Astrocyte (in vitro differentiated cells and primary cell): ENCODE data around the gene MBOAT2. TPM values are rescaled to one million over a fixed set of nuclear protein-coding genes. Genes with fewer than 3 reads are reported as not detected.
"Not testable (repeated sequence)": the region's sequence is repeated elsewhere in the genome, so short reads cannot be mapped to it uniquely, and the experiment has no call there.

ENCODE experiments used
- DNase-seq: peaks from one replicate; pipeline ENCODE4 v3.0.0-alpha.2; 2010; ENCODE audit warnings: low read depth
- FAIRE-seq: peaks from 2 replicates; lab custom pipeline; 2011; peaks lifted over from hg19 to GRCh38; lab: Jason Lieb, UNC
- H2AFZ ChIP-seq: 2 replicates; pipeline ENCODE4 v1.6.0; 2012; ENCODE audit warnings: low read depth, low read length, inconsistent platforms
- H3K27ac ChIP-seq: 2 replicates; pipeline ENCODE4 v1.5.1; 2011; ENCODE audit warnings: low read depth, low read length, inconsistent platforms
- H3K27me3 ChIP-seq: 2 replicates; pipeline ENCODE4 v1.6.0; 2011; ENCODE audit warnings: low read length, inconsistent platforms; ENCODE audit not compliant: insufficient read depth
- H3K36me3 ChIP-seq: 2 replicates; pipeline ENCODE4 v1.5.1; 2011; ENCODE audit warnings: low read length, inconsistent platforms; ENCODE audit not compliant: insufficient read depth
- H3K4me1 ChIP-seq: 2 replicates; pipeline ENCODE4 v1.5.1; 2011; ENCODE audit warnings: low read length, inconsistent platforms; ENCODE audit not compliant: insufficient read depth
- H3K4me2 ChIP-seq: 2 replicates; pipeline ENCODE4 v1.6.0; 2012; ENCODE audit warnings: low read length, inconsistent platforms
- H3K4me3 ChIP-seq: 2 replicates; pipeline ENCODE4 v1.5.1; 2011; ENCODE audit warnings: low read depth, mild to moderate bottlenecking, low read length, inconsistent platforms; ENCODE audit not compliant: insufficient read depth
- H3K79me2 ChIP-seq: 2 replicates; pipeline ENCODE4 v1.6.0; 2012; ENCODE audit warnings: mild to moderate bottlenecking, low read length, inconsistent platforms; ENCODE audit not compliant: insufficient read depth
- H3K9ac ChIP-seq: 2 replicates; pipeline ENCODE4 v1.6.0; 2012; ENCODE audit warnings: mild to moderate bottlenecking, low read length, inconsistent platforms
- H3K9me3 ChIP-seq: 2 replicates; pipeline ENCODE4 v1.5.1; 2012; ENCODE audit warnings: low read depth, mild to moderate bottlenecking, low read length, inconsistent platforms; ENCODE audit not compliant: insufficient read depth
- H4K20me1 ChIP-seq: 2 replicates; pipeline ENCODE4 v1.6.0; 2012; ENCODE audit warnings: low read length, inconsistent platforms; ENCODE audit not compliant: insufficient read depth
- H3K27ac Mint-ChIP-seq: one replicate; pipeline ENCODE4 v1.8.0; 2021; ENCODE audit warnings: mild to moderate bottlenecking, mixed read lengths; ENCODE audit not compliant: unreplicated experiment
- H3K27me3 Mint-ChIP-seq: one replicate; pipeline ENCODE4 v1.8.0; 2021; ENCODE audit warnings: low read depth, mixed read lengths; ENCODE audit not compliant: unreplicated experiment
- H3K36me3 Mint-ChIP-seq: one replicate; pipeline ENCODE4 v1.8.0; 2021; ENCODE audit warnings: low read depth, mixed read lengths; ENCODE audit not compliant: unreplicated experiment
- H3K4me1 Mint-ChIP-seq: one replicate; pipeline ENCODE4 v1.8.0; 2021; ENCODE audit warnings: low read depth, mixed read lengths; ENCODE audit not compliant: unreplicated experiment
- H3K4me3 Mint-ChIP-seq: one replicate; pipeline ENCODE4 v1.8.0; 2021; ENCODE audit warnings: mild to moderate bottlenecking, moderate library complexity, mixed read lengths; ENCODE audit not compliant: unreplicated experiment
- H3K9me3 Mint-ChIP-seq: one replicate; pipeline ENCODE4 v1.8.0; 2021; ENCODE audit warnings: mild to moderate bottlenecking, mixed read lengths; ENCODE audit not compliant: unreplicated experiment
- CTCF ChIP-seq: IDR thresholded peaks from 2 replicates; pipeline ENCODE4 v1.5.1; 2011; ENCODE audit warnings: low read depth, mild to moderate bottlenecking, inconsistent platforms, low read length, moderate library complexity; ENCODE audit not compliant: insufficient read depth
- EZH2 ChIP-seq: IDR thresholded peaks from 2 replicates; pipeline ENCODE4 v1.6.1; 2012; ENCODE audit warnings: mild to moderate bottlenecking, low read length, inconsistent platforms; ENCODE audit not compliant: insufficient read depth
- total RNA-seq: library from RNA; stranded (reverse); gene quantifications from 2 replicates; pipeline ENCODE4 v1.2.1, GENCODE V29; 2021

Gene MBOAT2
- total RNA-seq, 1 donor from 2014 or later = 54.6 TPM

GRCh38 chr2:8972535-8972934, 30.9 kb downstream of the MBOAT2 start:
- H3K27ac Mint-ChIP-seq, FAIRE-seq, H3K9me3 Mint-ChIP-seq, H3K36me3 ChIP-seq, H3K27ac ChIP-seq, H3K4me1 ChIP-seq, H3K27me3 Mint-ChIP-seq, H3K4me2 ChIP-seq, H3K9ac ChIP-seq, H3K9me3 ChIP-seq, H3K4me3 ChIP-seq, H3K4me3 Mint-ChIP-seq, H3K36me3 Mint-ChIP-seq, DNase-seq, H3K4me1 Mint-ChIP-seq, H2AFZ ChIP-seq, H3K27me3 ChIP-seq: not testable (repeated sequence)
- H4K20me1 ChIP-seq = peaks cover 33% of the 10 kb centered on the region
- peaks cover 48% of the 10 kb centered on the region for H3K79me2 ChIP-seq

GRCh38 chr2:8969348-8969747, 34.1 kb downstream of the MBOAT2 start:
- H3K79me2 ChIP-seq = peaks cover 45% of the 10 kb centered on the region
- H3K27ac Mint-ChIP-seq, H3K9ac ChIP-seq, H2AFZ ChIP-seq, H3K9me3 ChIP-seq, H3K4me3 ChIP-seq, H4K20me1 ChIP-seq, H3K4me3 Mint-ChIP-seq, H3K36me3 Mint-ChIP-seq, H3K4me1 ChIP-seq, H3K27me3 Mint-ChIP-seq, FAIRE-seq, H3K4me2 ChIP-seq, H3K36me3 ChIP-seq, H3K9me3 Mint-ChIP-seq, H3K27ac ChIP-seq, DNase-seq, H3K27me3 ChIP-seq: not testable (repeated sequence)
- peaks cover 15% of the 10 kb centered on the region for H3K4me1 Mint-ChIP-seq

DNA sequence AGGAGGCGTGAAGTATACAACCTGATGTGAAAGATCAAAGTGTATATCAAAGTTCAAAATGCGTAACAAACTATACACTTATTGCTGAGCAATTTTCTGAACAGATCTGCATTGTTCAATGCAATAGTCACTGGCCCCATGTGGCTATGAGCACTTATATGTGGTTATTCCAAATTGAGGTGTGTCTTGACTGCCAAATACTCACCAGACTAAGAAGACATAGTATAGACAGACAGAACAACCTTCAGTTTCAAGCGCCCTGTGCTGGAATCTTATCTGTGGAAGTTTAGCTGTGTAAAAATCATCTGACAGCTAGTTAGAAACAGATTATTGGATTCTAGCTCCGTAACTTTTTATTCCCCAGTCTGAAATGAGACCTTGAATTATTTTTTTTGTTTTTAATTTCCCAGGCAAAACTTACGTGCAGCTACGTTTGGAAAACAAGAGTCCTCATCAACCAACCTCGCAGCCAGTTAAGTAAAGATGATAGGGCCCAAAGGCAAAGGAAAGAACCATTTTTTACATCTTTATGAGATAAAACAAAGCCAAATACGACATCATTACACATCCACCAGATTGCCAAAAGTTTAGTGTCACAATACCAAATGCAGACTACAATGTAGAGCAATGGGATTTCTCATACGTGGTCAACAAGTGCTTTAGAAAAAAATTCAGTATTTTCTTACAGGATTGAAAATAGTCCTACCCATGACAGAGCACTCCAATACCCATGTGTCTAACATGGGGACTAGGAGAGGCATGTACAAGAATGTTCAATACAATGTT, 37.2 kb downstream of the MBOAT2 start:
- Histone ChIP-seq H3K4me1 (no peaks in the 10 kb centered on the region), H4K20me1 (peaks cover 16% of the 10 kb centered on the region), H3K79me2 (peaks cover 58% of the 10 kb centered on the region), H3K36me3 (no peaks in the 10 kb centered on the region), H3K27me3 (no peaks in the 10 kb centered on the region), H3K9me3 (no peaks in the 10 kb centered on the region), H3K9ac (no peak overlapping the region), H3K27ac (no peak overlapping the region), H2AFZ (no peak overlapping the region), H3K4me2 (peak overlapping the region; percentile 29), H3K4me3 (no peak overlapping the region)
- Mint-ChIP-seq H3K36me3 (peaks cover 9% of the 10 kb centered on the region), H3K4me1 (peaks cover 15% of the 10 kb centered on the region), H3K4me3 (no peak overlapping the region), H3K27me3 (no peaks in the 10 kb centered on the region), H3K27ac (peak overlapping the region; percentile 7), H3K9me3 (peaks cover 6% of the 10 kb centered on the region)
- DNase-seq (peak; percentile 64), FAIRE-seq (no peak)
- TF ChIP-seq EZH2 (no peak), CTCF (no peak)
